IMR-90 (cell line): ENCODE results near the gene HNRNPA3. TPM values are rescaled to one million over a fixed set of nuclear protein-coding genes. Genes with fewer than 3 reads are reported as not detected.

Experiments used
- ATAC-seq: fragments of 200-7000 bp; cut with Tn5 transposase; 2 replicates; pipeline ENCODE4 v1.9.1; 2020; ENCODE audit warnings: low read depth, mild to moderate bottlenecking, moderate library complexity
- BruUV-seq: library from RNA; stranded (reverse); fragments of 400-500 nt; replicated peaks from 2 replicates; lab custom pipeline; 2021; lab: Mats Ljungman, UMichigan
- CTCF ChIA-PET: fragments of 300-600 bp; formaldehyde crosslinking; extraction: SDS; loops from one replicate; lab custom pipeline; 2021; ENCODE audit warnings: antibody characterized with exemption; lab: Yijun Ruan, JAX
- POLR2A ChIA-PET: fragments of 300-600 bp; sonication (Branson Sonifier 250); formaldehyde crosslinking; loops from one replicate; lab custom pipeline; 2022; ENCODE audit warnings: antibody characterized with exemption; ENCODE audit not compliant: unreplicated experiment; lab: Charles Lee
- DNase-seq: peaks from one replicate; pipeline ENCODE4 v3.0.0; 2013
- H2AFZ ChIP-seq: replicated peaks from 2 replicates; pipeline ENCODE3; 2013; ENCODE audit warnings: low read length, mild to moderate bottlenecking; ENCODE audit not compliant: poor library complexity
- H2AK5ac ChIP-seq: 2 replicates; pipeline ENCODE4 v1.6.1; 2013; ENCODE audit warnings: low read depth, low read length, inconsistent platforms
- H2AK9ac ChIP-seq: replicated peaks from 2 replicates; pipeline ENCODE3; 2013; ENCODE audit warnings: mild to moderate bottlenecking, low read depth, low read length, moderate library complexity; ENCODE audit not compliant: poor library complexity
- H2BK120ac ChIP-seq: 2 replicates; pipeline ENCODE4 v1.6.1; 2013; ENCODE audit warnings: low read depth, low read length, inconsistent platforms
- H2BK15ac ChIP-seq: 3 replicates; pipeline ENCODE4 v1.6.1; 2013; ENCODE audit warnings: low read depth, low read length, inconsistent platforms
- H2BK20ac ChIP-seq: 2 replicates; pipeline ENCODE4 v1.6.1; 2013; ENCODE audit warnings: low read depth, mild to moderate bottlenecking, inconsistent platforms, low read length, moderate library complexity
- H2BK5ac ChIP-seq: 2 replicates; pipeline ENCODE4 v1.6.1; 2013; ENCODE audit warnings: mild to moderate bottlenecking, low read depth, low read length, inconsistent platforms; ENCODE audit not compliant: poor library complexity, severe bottlenecking
- H3K14ac ChIP-seq: replicated peaks from 2 replicates; pipeline ENCODE4 v1.6.1; 2013; ENCODE audit warnings: low read depth, low read length, inconsistent platforms
- H3K18ac ChIP-seq: 2 replicates; pipeline ENCODE4 v1.6.1; 2013; ENCODE audit warnings: low read depth, low read length, control low read depth
- H3K23ac ChIP-seq: 2 replicates; pipeline ENCODE4 v1.6.1; 2013; ENCODE audit warnings: low read depth, low read length, inconsistent platforms
- H3K27ac ChIP-seq: 2 replicates; pipeline ENCODE4 v1.5.1; 2013; ENCODE audit warnings: mild to moderate bottlenecking, control low read depth, low read length; ENCODE audit not compliant: insufficient read depth
- H3K27me3 ChIP-seq: 2 replicates; pipeline ENCODE4 v1.6.1; 2013; ENCODE audit warnings: low read length; ENCODE audit not compliant: control insufficient read depth, insufficient read depth
- H3K36me3 ChIP-seq: 2 replicates; pipeline ENCODE4 v1.6.1; 2013; ENCODE audit warnings: low read length, mixed read lengths; ENCODE audit not compliant: control insufficient read depth, insufficient read depth
- H3K4ac ChIP-seq: 2 replicates; pipeline ENCODE4 v1.6.1; 2013; ENCODE audit warnings: low read depth, low read length, inconsistent platforms
- H3K4me1 ChIP-seq: 2 replicates; pipeline ENCODE4 v1.6.1; 2013; ENCODE audit warnings: low read length, mixed read lengths; ENCODE audit not compliant: control insufficient read depth, insufficient read depth
- H3K4me2 ChIP-seq: 2 replicates; pipeline ENCODE4 v1.6.1; 2013; ENCODE audit warnings: low read depth, mild to moderate bottlenecking, control low read depth, low read length, moderate library complexity
- H3K4me3 ChIP-seq: 2 replicates; pipeline ENCODE4 v1.5.1; 2013; ENCODE audit warnings: low read depth, mild to moderate bottlenecking, control low read depth, low read length, moderate library complexity; ENCODE audit not compliant: insufficient read depth
- H3K56ac ChIP-seq: 2 replicates; pipeline ENCODE4 v1.6.1; 2013; ENCODE audit warnings: low read length, inconsistent platforms; ENCODE audit not compliant: insufficient read depth; ENCODE audit errors: extremely low read depth
- H3K79me1 ChIP-seq, 2 experiments: 2 replicates each; pipeline ENCODE4 v1.6.1; 2013; ENCODE audit warnings: low read length in 2 of 2, inconsistent platforms in 1 of 2, low read depth in 1 of 2
- H3K9ac ChIP-seq: 2 replicates; pipeline ENCODE4 v1.6.1; 2013; ENCODE audit warnings: low read depth, low read length, control low read depth
- H3K9me1 ChIP-seq: 2 replicates; pipeline ENCODE4 v1.6.1; 2013; ENCODE audit warnings: low read length, inconsistent platforms; ENCODE audit not compliant: insufficient read depth
- H3K9me3 ChIP-seq: 2 replicates; pipeline ENCODE4 v1.6.1; 2013; ENCODE audit warnings: low read length; ENCODE audit not compliant: control insufficient read depth, insufficient read depth
- H4K20me1 ChIP-seq: 2 replicates; pipeline ENCODE4 v1.6.1; 2013; ENCODE audit warnings: low read length, inconsistent platforms; ENCODE audit not compliant: insufficient read depth
- H4K5ac ChIP-seq: 2 replicates; pipeline ENCODE4 v1.6.1; 2013; ENCODE audit warnings: mild to moderate bottlenecking, low read depth, low read length, control low read depth
- H4K8ac ChIP-seq, 2 experiments: 2 replicates each; pipeline ENCODE4 v1.6.1; 2013; ENCODE audit warnings: low read depth in 2 of 2, low read length in 2 of 2, control low read depth in 1 of 2, inconsistent platforms in 1 of 2
- H4K91ac ChIP-seq: 2 replicates; pipeline ENCODE4 v1.6.1; 2013; ENCODE audit warnings: low read depth, low read length, inconsistent platforms; ENCODE audit not compliant: insufficient read depth
- BHLHE40 ChIP-seq: fragments of 150-350 bp; IDR thresholded peaks from 2 replicates; pipeline ENCODE4 v1.6.1; 2016; ENCODE audit warnings: mild to moderate bottlenecking, low read depth, low read length
- CEBPB ChIP-seq: IDR thresholded peaks from 2 replicates; pipeline ENCODE4 v1.6.1; 2012; ENCODE audit warnings: low read depth, low read length, improper control_type of control experiment
- CHD1 ChIP-seq: IDR thresholded peaks from 2 replicates; pipeline ENCODE4 v1.6.1; 2012; ENCODE audit warnings: low read depth, low read length, improper control_type of control experiment
- ELK1 ChIP-seq: fragments of 150-350 bp; IDR thresholded peaks from 2 replicates; pipeline ENCODE4 v1.6.1; 2016; ENCODE audit warnings: low read depth, mild to moderate bottlenecking, low read length, moderate library complexity, borderline replicate concordance
- FOS ChIP-seq: fragments of 150-350 bp; IDR thresholded peaks from 2 replicates; pipeline ENCODE4 v1.6.1; 2016; ENCODE audit warnings: low read depth, low read length
- MAFK ChIP-seq: IDR thresholded peaks from 2 replicates; pipeline ENCODE4 v1.6.1; 2012; ENCODE audit warnings: low read depth, low read length, improper control_type of control experiment
- MAZ ChIP-seq: IDR thresholded peaks from 2 replicates; pipeline ENCODE4 v1.6.1; 2012; ENCODE audit warnings: low read depth, mild to moderate bottlenecking, low read length, improper control_type of control experiment, moderate library complexity, borderline replicate concordance
- MXI1 ChIP-seq: IDR thresholded peaks from 2 replicates; pipeline ENCODE4 v1.6.1; 2012; ENCODE audit warnings: low read depth, mild to moderate bottlenecking, low read length, moderate library complexity, borderline replicate concordance
- NFE2L2 ChIP-seq: fragments of 150-350 bp; IDR thresholded peaks from 2 replicates; pipeline ENCODE4 v1.6.1; 2016; ENCODE audit warnings: low read depth, mild to moderate bottlenecking, low read length
- POLR2A ChIP-seq: IDR thresholded peaks from 2 replicates; pipeline ENCODE4 v1.6.1; 2012; ENCODE audit warnings: mild to moderate bottlenecking, low read depth, low read length
- RAD21 ChIP-seq: IDR thresholded peaks from 2 replicates; pipeline ENCODE4 v1.6.1; 2012; ENCODE audit warnings: low read length, improper control_type of control experiment
- RCOR1 ChIP-seq: IDR thresholded peaks from 2 replicates; pipeline ENCODE4 v1.6.1; 2012; ENCODE audit warnings: mild to moderate bottlenecking, low read length, improper control_type of control experiment; ENCODE audit not compliant: insufficient replicate concordance
- RFX5 ChIP-seq: IDR thresholded peaks from 2 replicates; pipeline ENCODE4 v1.8.0; 2012; ENCODE audit warnings: low read depth, mild to moderate bottlenecking, low read length, moderate library complexity
- SMC3 ChIP-seq: fragments of 150-350 bp; IDR thresholded peaks from 2 replicates; pipeline ENCODE4 v1.6.1; 2016; ENCODE audit warnings: low read depth, mild to moderate bottlenecking, antibody characterized with exemption, low read length, moderate library complexity
- USF2 ChIP-seq: fragments of 150-350 bp; IDR thresholded peaks from 2 replicates; pipeline ENCODE4 v1.6.1; 2017; ENCODE audit warnings: mild to moderate bottlenecking, antibody characterized with exemption, low read length, low read depth
- WGBS, 2 experiments: methylation state at CpG; one replicate each; pipeline versions ENCODE4 v1.1.5 to v1.1.7; 2013; ENCODE audit warnings: missing lambda C conversion rate in 2 of 2; ENCODE audit not compliant: insufficient read length in 1 of 2; ENCODE audit errors: extremely low coverage in 2 of 2; 5-methylcytosine and 5-hydroxymethylcytosine counted together
- dilution Hi-C: fragments of 300-500 bp; cut with HindIII; formaldehyde crosslinking; loops from one replicate; pipeline ENCODE4 v1.14.3; 2018; ENCODE audit warnings: low sequenced_read_pairs; ENCODE audit not compliant: unreplicated experiment
- in situ Hi-C: fragments of 300-500 bp; cut with MboI; formaldehyde crosslinking; loops from 3 replicates; pipeline ENCODE4 v1.14.3; 2019; ENCODE audit warnings: low sequenced_read_pairs, inconsistent platforms, mixed read lengths
- intact Hi-C: fragments of 100-400 bp; cut with micrococcal nuclease; formaldehyde crosslinking; loops from 2 replicates; pipeline ENCODE4 v1.10.0; 2022
- polyA plus RNA-seq, 3 experiments: library from polyadenylated mRNA; depleted of rRNA; stranded (reverse); fragments of >200 nt; gene quantifications; 2 replicates each; pipeline ENCODE4 v1.2.3, GENCODE V29; 2012; ENCODE audit warnings: low replicate concordance in 1 of 3
- total RNA-seq: library from RNA; depleted of rRNA; stranded (reverse); fragments of >200 nt; gene quantifications from 2 replicates; pipeline ENCODE4 v1.2.3, GENCODE V29; 2012
- TF ChIP-seq, protein P1 (sequence below): conservative IDR thresholded peaks from 2 replicates; pipeline ENCODE4 v1.5.1; 2012; ENCODE audit warnings: mild to moderate bottlenecking, low read depth, low read length, improper control_type of control experiment

Gene HNRNPA3
- total and polyA plus RNA-seq, 2 of the 4 experiments (the other 2 are of a cell fraction), result 18.6 to 111 TPM

- H2BK5ac ChIP-seq, result peak overlapping the region; percentile 70
- peak overlapping the region; percentile 79 for H3K14ac ChIP-seq
- ChIA-PET POLR2A (no interaction called here), CTCF (interaction anchor here (0.6 kb wide), 1 partner anchor 8 kb away, joined by 4 read pairs; no protein-coding TSS in a partner anchor)
- H4K20me1 ChIP-seq, result peaks cover 93% of the 10 kb centered on the region
- H3K9me1 ChIP-seq, result peaks cover 32% of the 10 kb centered on the region
- H3K23ac ChIP-seq, result peak overlapping the region; percentile 95
- BruUV-seq, result no TSS peak
- peak overlapping the region; percentile 87 for H3K4ac ChIP-seq
- H2BK15ac ChIP-seq, result peak overlapping the region; percentile 7; the same call in 1 of the 3 replicates
- H2BK20ac ChIP-seq, result no peak overlapping the region
- peak overlapping the region; percentile 57 for H4K5ac ChIP-seq
- H2AK5ac ChIP-seq, result peak overlapping the region; percentile 56; the same call in 1 of the 2 replicates
- peak overlapping the region; percentile 11 for H2AK9ac ChIP-seq
- dilution Hi-C loops (no loop called here), in situ Hi-C loops (no loop called here), intact Hi-C loops (no loop called here)
- H3K18ac ChIP-seq, result peak overlapping the region; percentile 38
- H3K27ac ChIP-seq, result peak overlapping the region; percentile 49
- DNase-seq (no peak), ATAC-seq (no peak)
- no peak overlapping the region for H3K4me3 ChIP-seq
- H4K8ac ChIP-seq, result peak overlapping the region in 1 of 2 experiments; percentile 44; a peak in 1 of 4 replicates
- peaks cover 0 to 53% of the 10 kb centered on the region in 2 experiments; a peak in 2 of 4 replicates for H3K79me1 ChIP-seq
- H3K4me1 ChIP-seq, result peaks cover 35% of the 10 kb centered on the region
- H2AFZ ChIP-seq, result peak overlapping the region; percentile 33
- peak overlapping the region; percentile 13 for H2BK120ac ChIP-seq
- no peak overlapping the region for H3K9ac ChIP-seq
- no peaks in the 10 kb centered on the region for H3K9me3 ChIP-seq
- peaks cover 23% of the 10 kb centered on the region for H3K36me3 ChIP-seq
- H3K27me3 ChIP-seq, result no peaks in the 10 kb centered on the region
- H3K56ac ChIP-seq, result no peak overlapping the region; the same call in 1 of the 2 replicates
- TF ChIP-seq BHLHE40 (no peak), CHD1 (no peak), POLR2A (no peak), CEBPB (no peak), RCOR1 (no peak), RAD21 (no peak), RFX5 (no peak), ELK1 (no peak), MAZ (no peak), SMC3 (no peak), NFE2L2 (no peak), USF2 (no peak), MAFK (no peak), FOS (no peak), MXI1 (no peak)
- TF ChIP-seq, protein P1, sequence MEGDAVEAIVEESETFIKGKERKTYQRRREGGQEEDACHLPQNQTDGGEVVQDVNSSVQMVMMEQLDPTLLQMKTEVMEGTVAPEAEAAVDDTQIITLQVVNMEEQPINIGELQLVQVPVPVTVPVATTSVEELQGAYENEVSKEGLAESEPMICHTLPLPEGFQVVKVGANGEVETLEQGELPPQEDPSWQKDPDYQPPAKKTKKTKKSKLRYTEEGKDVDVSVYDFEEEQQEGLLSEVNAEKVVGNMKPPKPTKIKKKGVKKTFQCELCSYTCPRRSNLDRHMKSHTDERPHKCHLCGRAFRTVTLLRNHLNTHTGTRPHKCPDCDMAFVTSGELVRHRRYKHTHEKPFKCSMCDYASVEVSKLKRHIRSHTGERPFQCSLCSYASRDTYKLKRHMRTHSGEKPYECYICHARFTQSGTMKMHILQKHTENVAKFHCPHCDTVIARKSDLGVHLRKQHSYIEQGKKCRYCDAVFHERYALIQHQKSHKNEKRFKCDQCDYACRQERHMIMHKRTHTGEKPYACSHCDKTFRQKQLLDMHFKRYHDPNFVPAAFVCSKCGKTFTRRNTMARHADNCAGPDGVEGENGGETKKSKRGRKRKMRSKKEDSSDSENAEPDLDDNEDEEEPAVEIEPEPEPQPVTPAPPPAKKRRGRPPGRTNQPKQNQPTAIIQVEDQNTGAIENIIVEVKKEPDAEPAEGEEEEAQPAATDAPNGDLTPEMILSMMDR, result no peak
- H3K4me2 ChIP-seq, result peak overlapping the region; percentile 50
- WGBS, 2 experiments, result no CpG with 5 or more reads among the region's 3 CpGs
- peak overlapping the region; percentile 24; the same call in 1 of the 2 replicates for H4K91ac ChIP-seq
Measured at GRCh38 chr2:177246000-177246399, 33.4 kb downstream of the HNRNPA3 start.
